Smooth muscle cell (in vitro differentiated cells): ENCODE data around the gene ZNF555. TPM values are rescaled to one million over a fixed set of nuclear protein-coding genes. Genes with fewer than 3 reads are reported as not detected.

Experiments
- DNase-seq: peaks from one replicate; lab custom pipeline; 2025; ENCODE audit not compliant: unreplicated experiment; lab: John Stamatoyannopoulos, UW
- H2AFZ ChIP-seq: fragments of 200-600 bp; sonication (generic); 2 replicates; pipeline ENCODE4 v1.6.0; 2016; ENCODE audit warnings: antibody characterized with exemption, low read depth, mild to moderate bottlenecking
- H3F3A ChIP-seq: fragments of 200-600 bp; sonication (generic); 2 replicates; pipeline ENCODE4 v1.6.0; 2017; ENCODE audit warnings: antibody characterized with exemption, low read depth
- H3K27ac ChIP-seq: fragments of 200-600 bp; sonication (generic); 2 replicates; pipeline ENCODE4 v1.5.1; 2016; ENCODE audit warnings: low read depth, mild to moderate bottlenecking
- H3K27me3 ChIP-seq: fragments of 200-600 bp; sonication (generic); 2 replicates; pipeline ENCODE4 v1.6.1; 2016; ENCODE audit warnings: low read depth, mild to moderate bottlenecking
- H3K36me3 ChIP-seq: fragments of 200-600 bp; sonication (generic); 2 replicates; pipeline ENCODE4 v1.5.1; 2016; ENCODE audit warnings: low read depth
- H3K4me1 ChIP-seq: fragments of 200-600 bp; sonication (generic); 2 replicates; pipeline ENCODE4 v1.5.1; 2016; ENCODE audit warnings: low read depth
- H3K4me2 ChIP-seq: fragments of 200-600 bp; sonication (generic); 2 replicates; pipeline ENCODE4 v1.6.0; 2016; ENCODE audit warnings: mild to moderate bottlenecking
- H3K4me3 ChIP-seq: fragments of 200-600 bp; sonication (generic); 2 replicates; pipeline ENCODE4 v1.5.1; 2016; ENCODE audit warnings: mild to moderate bottlenecking
- H3K79me2 ChIP-seq: fragments of 200-600 bp; sonication (generic); 2 replicates; pipeline ENCODE4 v1.6.0; 2016; ENCODE audit warnings: low read depth, mild to moderate bottlenecking
- H3K9ac ChIP-seq: fragments of 200-600 bp; sonication (generic); 2 replicates; pipeline ENCODE4 v1.6.0; 2016; ENCODE audit warnings: low read depth
- H3K9me3 ChIP-seq: fragments of 200-600 bp; sonication (generic); replicated peaks from 2 replicates; pipeline ENCODE4 v1.5.1; 2016; ENCODE audit warnings: low read depth
- H4K20me1 ChIP-seq: fragments of 200-600 bp; sonication (generic); 2 replicates; pipeline ENCODE4 v1.6.0; 2016; ENCODE audit warnings: low read depth
- CTCF ChIP-seq: fragments of 200-600 bp; sonication (generic); IDR thresholded peaks from 2 replicates; pipeline ENCODE4 v1.5.1; 2017; ENCODE audit warnings: borderline replicate concordance, mild to moderate bottlenecking, antibody characterized with exemption; ENCODE audit not compliant: insufficient read depth, poor library complexity, severe bottlenecking
- WGBS: methylation state at CpG from one replicate; pipeline ENCODE4 v1.1.7; 2016; ENCODE audit warnings: low lambda C conversion rate; 5-methylcytosine and 5-hydroxymethylcytosine counted together
- polyA plus RNA-seq: library from polyadenylated mRNA; unstranded; fragments of >200 nt; fragmentation: Nextera tagmentation; extraction: Ambion mirVana; gene quantifications from 2 replicates; pipeline ENCODE4 v1.2.1, GENCODE V29; 2016
- total RNA-seq: library from RNA; depleted of rRNA; stranded (reverse); fragments of >200 nt; gene quantifications from 2 replicates; pipeline ENCODE4 v1.2.3, GENCODE V29; 2014

The ZNF555 gene
- total and polyA plus RNA-seq, 2 experiments from 2014 or later = 3.2 to 4.9 TPM

- no peak overlapping the region for H3K4me2 ChIP-seq
- H3K4me1 ChIP-seq = no peaks in the 10 kb centered on the region
- WGBS = 98% methylated on average over 15 of the region's 15 CpGs
- no peaks in the 10 kb centered on the region for H3K9me3 ChIP-seq
- TF ChIP-seq CTCF = no peak
- H3K27ac ChIP-seq = no peak overlapping the region
- H3K4me3 ChIP-seq = no peak overlapping the region
- H3K36me3 ChIP-seq = no peaks in the 10 kb centered on the region
- H3K9ac ChIP-seq = no peak overlapping the region
- no peaks in the 10 kb centered on the region for H3F3A ChIP-seq
- no peak for DNase-seq
- H4K20me1 ChIP-seq = peaks cover 22% of the 10 kb centered on the region
- H2AFZ ChIP-seq = no peak overlapping the region
- no peaks in the 10 kb centered on the region for H3K27me3 ChIP-seq
- no peaks in the 10 kb centered on the region for H3K79me2 ChIP-seq
These were observed 44.0 kb upstream of the ZNF555 start for GRCh38 chr19:2797280-2797679.

GRCh38 chr19:2798158-2798685 lies 43.1 kb upstream of the ZNF555 start:
- Histone ChIP-seq H3K9ac (no peak overlapping the region), H3K36me3 (no peaks in the 10 kb centered on the region), H3K79me2 (no peaks in the 10 kb centered on the region), H3K4me3 (no peak overlapping the region), H3K4me1 (no peaks in the 10 kb centered on the region), H3K9me3 (no peaks in the 10 kb centered on the region), H3F3A (no peaks in the 10 kb centered on the region), H3K27me3 (no peaks in the 10 kb centered on the region), H3K4me2 (no peak overlapping the region), H4K20me1 (peaks cover 27% of the 10 kb centered on the region), H3K27ac (no peak overlapping the region), H2AFZ (no peak overlapping the region)
- no peak for DNase-seq
- TF ChIP-seq CTCF = no peak
- 86% methylated on average over 16 of the region's 16 CpGs for WGBS

GRCh38 chr19:2798733-2799132 lies 42.5 kb upstream of the ZNF555 start:
- H3K4me1 ChIP-seq = no peaks in the 10 kb centered on the region
- no peak for DNase-seq
- no peaks in the 10 kb centered on the region for H3K79me2 ChIP-seq
- no peaks in the 10 kb centered on the region for H3K9me3 ChIP-seq
- no peaks in the 10 kb centered on the region for H3F3A ChIP-seq
- no peak overlapping the region for H3K9ac ChIP-seq
- 57% methylated on average over 7 of the region's 7 CpGs for WGBS
- H3K27me3 ChIP-seq = no peaks in the 10 kb centered on the region
- H2AFZ ChIP-seq = no peak overlapping the region
- H3K36me3 ChIP-seq = no peaks in the 10 kb centered on the region
- H3K27ac ChIP-seq = no peak overlapping the region
- H3K4me3 ChIP-seq = no peak overlapping the region
- no peak overlapping the region for H3K4me2 ChIP-seq
- peaks cover 27% of the 10 kb centered on the region for H4K20me1 ChIP-seq
- no peak for TF ChIP-seq CTCF

GRCh38 chr19:2799273-2800020 lies 41.8 kb upstream of the ZNF555 start:
- Histone ChIP-seq H4K20me1 (peaks cover 27% of the 10 kb centered on the region), H3K4me2 (no peak overlapping the region), H3F3A (no peaks in the 10 kb centered on the region), H3K4me1 (no peaks in the 10 kb centered on the region), H2AFZ (no peak overlapping the region), H3K27ac (no peak overlapping the region), H3K27me3 (no peaks in the 10 kb centered on the region), H3K9ac (no peak overlapping the region), H3K79me2 (no peaks in the 10 kb centered on the region), H3K9me3 (no peaks in the 10 kb centered on the region), H3K4me3 (no peak overlapping the region), H3K36me3 (no peaks in the 10 kb centered on the region)
- TF ChIP-seq CTCF = no peak
- DNase-seq = no peak
- 96% methylated on average over 29 of the region's 41 CpGs for WGBS
